Keratinocyte (primary cell): ENCODE results near the gene MAP7D3. TPM values are rescaled to one million over a fixed set of nuclear protein-coding genes. Genes with fewer than 3 reads are reported as not detected.

Experiments used
- DNase-seq: peaks from one replicate; pipeline ENCODE4 v3.0.0-alpha.2; 2011; ENCODE audit warnings: low read depth, missing footprints, low spot score
- FAIRE-seq: peaks from 2 replicates; lab custom pipeline; 2011; peaks lifted over from hg19 to GRCh38; lab: Jason Lieb, UNC
- H2AFZ ChIP-seq: 2 replicates; pipeline ENCODE4 v1.6.0; 2012; ENCODE audit warnings: low read length, control low read depth, inconsistent platforms; ENCODE audit not compliant: control insufficient read depth
- H3K27ac ChIP-seq: 2 replicates; pipeline ENCODE4 v1.5.1; 2011; ENCODE audit warnings: low read length; ENCODE audit not compliant: control insufficient read depth, insufficient read depth
- H3K27me3 ChIP-seq: 3 replicates; pipeline ENCODE4 v1.6.0; 2011; ENCODE audit warnings: low read length; ENCODE audit not compliant: control insufficient read depth, insufficient read depth; ENCODE audit errors: extremely low read depth
- H3K36me3 ChIP-seq, 2 experiments: 2 replicates in 1 of 2; 3 replicates in 1 of 2; pipeline ENCODE4 v1.5.1; 2011; ENCODE audit warnings: low read length in 2 of 2, mild to moderate bottlenecking in 1 of 2; ENCODE audit not compliant: control insufficient read depth in 2 of 2, insufficient read depth in 2 of 2; ENCODE audit errors: extremely low read depth in 1 of 2
- H3K4me1 ChIP-seq: 3 replicates; pipeline ENCODE4 v1.5.1; 2011; ENCODE audit warnings: low read length; ENCODE audit not compliant: control insufficient read depth, insufficient read depth; ENCODE audit errors: extremely low read depth
- H3K4me2 ChIP-seq: 3 replicates; pipeline ENCODE4 v1.6.0; 2011; ENCODE audit warnings: low read depth, low read length; ENCODE audit not compliant: control insufficient read depth, insufficient read depth; ENCODE audit errors: extremely low read depth
- H3K4me3 ChIP-seq, 3 experiments: fragments of 200-600 bp in 1 of 3; sonication (generic) in 1 of 3; 2 replicates in 2 of 3; 3 replicates in 1 of 3; pipeline ENCODE4 v1.5.1; 2011 to 2016; ENCODE audit warnings: low read length in 3 of 3, mild to moderate bottlenecking in 3 of 3, control low read depth in 2 of 3, inconsistent platforms in 1 of 3, low read depth in 1 of 3, mixed read lengths in 1 of 3, mixed run types in 1 of 3, moderate library complexity in 1 of 3; ENCODE audit not compliant: control insufficient read depth in 2 of 3, insufficient read depth in 2 of 3; ENCODE audit errors: extremely low read depth in 1 of 3
- H3K79me2 ChIP-seq: 2 replicates; pipeline ENCODE4 v1.6.0; 2012; ENCODE audit warnings: low read length; ENCODE audit not compliant: control insufficient read depth, insufficient read depth
- H3K9ac ChIP-seq: 3 replicates; pipeline ENCODE4 v1.6.0; 2011; ENCODE audit warnings: low read length; ENCODE audit not compliant: control insufficient read depth, insufficient read depth; ENCODE audit errors: extremely low read depth
- H3K9me1 ChIP-seq: 3 replicates; pipeline ENCODE4 v1.6.0; 2011; ENCODE audit warnings: low read length; ENCODE audit not compliant: control insufficient read depth, insufficient read depth; ENCODE audit errors: extremely low read depth
- H3K9me3 ChIP-seq: 2 replicates; pipeline ENCODE4 v1.5.1; 2012; ENCODE audit warnings: low read depth, low read length; ENCODE audit not compliant: control insufficient read depth
- H4K20me1 ChIP-seq: 3 replicates; pipeline ENCODE4 v1.6.0; 2011; ENCODE audit warnings: low read length; ENCODE audit not compliant: control insufficient read depth, insufficient read depth; ENCODE audit errors: extremely low read depth
- EZH2 ChIP-seq: IDR thresholded peaks from one replicate; pipeline ENCODE4 v1.6.1; 2012; ENCODE audit warnings: inconsistent platforms, mild to moderate bottlenecking, low read length, moderate library complexity
- dilution Hi-C: fragments of 300-500 bp; cut with MboI; formaldehyde crosslinking; loops from one replicate; pipeline ENCODE4 v1.7.0; 2020; ENCODE audit warnings: low sequenced_read_pairs; ENCODE audit not compliant: extremely low pct_ligation_motif_present
- polyA plus RNA-seq, 5 experiments: library from polyadenylated mRNA; depleted of rRNA in 3 of 5; stranded (reverse) in 3 of 5; stranded (forward) in 1 of 5; unstranded in 1 of 5; fragments of >200 nt; gene quantifications; 1 replicate in 1 of 5; 2 replicates in 3 of 5; 3 replicates in 1 of 5; pipeline versions ENCODE4 v1.2.1 to v1.2.3, GENCODE V29; 2011 to 2012; ENCODE audit warnings: missing spikeins in 2 of 5, low read depth in 1 of 5, low replicate concordance in 1 of 5
- TF ChIP-seq, protein P1 (sequence below), 3 experiments: IDR thresholded peaks in 1 of 3; conservative IDR thresholded peaks in 1 of 3; optimal IDR thresholded peaks in 1 of 3; 2 replicates in 2 of 3; 3 replicates in 1 of 3; pipeline versions ENCODE3 to v1.5.1; 2011; ENCODE audit warnings: low read length in 3 of 3, mild to moderate bottlenecking in 3 of 3, moderate library complexity in 2 of 3, control low read depth in 1 of 3, inconsistent platforms in 1 of 3; ENCODE audit not compliant: insufficient read depth in 2 of 3; ENCODE audit errors: extremely low read depth in 1 of 3

Gene MAP7D3
- polyA plus RNA-seq, 1 donor (not counting 4 experiments of a cell fraction or from before 2014, with no cell fraction given): 13.6 TPM

DNA sequence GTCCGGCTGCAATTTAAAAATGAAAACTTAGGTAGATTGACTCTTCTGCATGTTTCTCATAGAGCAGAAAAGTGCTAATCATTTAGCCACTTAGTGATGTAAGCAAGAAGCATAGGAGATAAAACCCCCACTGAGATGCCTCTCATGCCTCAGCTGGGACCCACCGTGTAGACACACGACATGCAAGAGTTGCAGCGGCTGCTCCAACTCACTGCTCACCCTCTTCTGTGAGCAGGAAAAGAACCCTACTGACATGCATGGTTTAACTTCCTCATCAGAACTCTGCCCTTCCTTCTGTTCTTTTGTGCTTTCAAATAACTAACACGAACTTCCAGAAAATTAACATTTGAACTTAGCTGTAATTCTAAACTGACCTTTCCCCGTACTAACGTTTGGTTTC is 41.0 kb downstream of the MAP7D3 start:
- Histone ChIP-seq H3K4me1 (peaks cover 4% of the 10 kb centered on the region), H3K27ac (no peak overlapping the region), H4K20me1 (no peaks in the 10 kb centered on the region), H3K9ac (no peak overlapping the region), H3K79me2 (no peaks in the 10 kb centered on the region), H3K4me3 (no peak overlapping the region), H3K27me3 (no peaks in the 10 kb centered on the region), H3K9me1 (no peaks in the 10 kb centered on the region), H3K36me3 (peaks cover 0 to 3% of the 10 kb centered on the region in 2 experiments), H2AFZ (no peak overlapping the region), H3K4me2 (no peak overlapping the region), H3K9me3 (no peaks in the 10 kb centered on the region)
- TF ChIP-seq, protein P1, sequence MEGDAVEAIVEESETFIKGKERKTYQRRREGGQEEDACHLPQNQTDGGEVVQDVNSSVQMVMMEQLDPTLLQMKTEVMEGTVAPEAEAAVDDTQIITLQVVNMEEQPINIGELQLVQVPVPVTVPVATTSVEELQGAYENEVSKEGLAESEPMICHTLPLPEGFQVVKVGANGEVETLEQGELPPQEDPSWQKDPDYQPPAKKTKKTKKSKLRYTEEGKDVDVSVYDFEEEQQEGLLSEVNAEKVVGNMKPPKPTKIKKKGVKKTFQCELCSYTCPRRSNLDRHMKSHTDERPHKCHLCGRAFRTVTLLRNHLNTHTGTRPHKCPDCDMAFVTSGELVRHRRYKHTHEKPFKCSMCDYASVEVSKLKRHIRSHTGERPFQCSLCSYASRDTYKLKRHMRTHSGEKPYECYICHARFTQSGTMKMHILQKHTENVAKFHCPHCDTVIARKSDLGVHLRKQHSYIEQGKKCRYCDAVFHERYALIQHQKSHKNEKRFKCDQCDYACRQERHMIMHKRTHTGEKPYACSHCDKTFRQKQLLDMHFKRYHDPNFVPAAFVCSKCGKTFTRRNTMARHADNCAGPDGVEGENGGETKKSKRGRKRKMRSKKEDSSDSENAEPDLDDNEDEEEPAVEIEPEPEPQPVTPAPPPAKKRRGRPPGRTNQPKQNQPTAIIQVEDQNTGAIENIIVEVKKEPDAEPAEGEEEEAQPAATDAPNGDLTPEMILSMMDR (optimal IDR thresholded peaks at IDR 0.05 in 1 of 3, IDR thresholded peaks at IDR 0.05 in 1 of 3, conservative IDR thresholded peaks at IDR 0.05 in 1 of 3; ENCODE audit: extremely low read depth in 1 of 3, insufficient read depth in 2 of 3, low read length in 3 of 3): no peak
- TF ChIP-seq EZH2: no peak
- no peak for DNase-seq
- dilution Hi-C loops: no loop called here
- no peak for FAIRE-seq

DNA sequence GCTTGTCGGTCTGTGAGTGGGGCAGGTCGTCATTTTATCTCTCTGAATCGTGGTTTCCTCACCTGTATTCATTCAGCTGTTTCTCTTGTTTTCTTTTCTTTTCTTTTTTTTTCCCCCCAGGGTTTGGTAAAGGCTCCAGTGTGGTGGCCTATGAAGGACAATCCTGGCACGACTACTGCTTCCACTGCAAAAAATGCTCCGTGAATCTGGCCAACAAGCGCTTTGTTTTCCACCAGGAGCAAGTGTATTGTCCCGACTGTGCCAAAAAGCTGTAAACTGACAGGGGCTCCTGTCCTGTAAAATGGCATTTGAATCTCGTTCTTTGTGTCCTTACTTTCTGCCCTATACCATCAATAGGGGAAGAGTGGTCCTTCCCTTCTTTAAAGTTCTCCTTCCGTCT is 41.4 kb downstream of the MAP7D3 start:
- FAIRE-seq (no peak), DNase-seq (no peak)
- no peak overlapping the region for H3K9ac ChIP-seq
- H4K20me1 ChIP-seq: no peaks in the 10 kb centered on the region
- no peaks in the 10 kb centered on the region for H3K27me3 ChIP-seq
- no peak overlapping the region for H3K27ac ChIP-seq
- H3K79me2 ChIP-seq: no peaks in the 10 kb centered on the region
- H3K4me1 ChIP-seq: peaks cover 1% of the 10 kb centered on the region
- H3K4me3 ChIP-seq: no peak overlapping the region
- no peaks in the 10 kb centered on the region for H3K9me1 ChIP-seq
- H3K4me2 ChIP-seq: no peak overlapping the region
- H3K9me3 ChIP-seq: no peaks in the 10 kb centered on the region
- H2AFZ ChIP-seq: no peak overlapping the region
- TF ChIP-seq, protein P1 (optimal IDR thresholded peaks at IDR 0.05 in 1 of 3, IDR thresholded peaks at IDR 0.05 in 1 of 3, conservative IDR thresholded peaks at IDR 0.05 in 1 of 3; ENCODE audit: extremely low read depth in 1 of 3, insufficient read depth in 2 of 3, low read length in 3 of 3): no peak
- no peak for TF ChIP-seq EZH2
- dilution Hi-C loops: no loop called here
- H3K36me3 ChIP-seq: peaks cover 0 to 3% of the 10 kb centered on the region in 2 experiments
